Measurements from ENCODE around the gene SH3YL1.

- no peak for TF ChIP-seq POLR2A (IDR thresholded peaks at IDR 0.05)
- no peak for TF ChIP-seq CTCF (IDR thresholded peaks at IDR 0.05)
- TF ChIP-seq EP300 (IDR thresholded peaks at IDR 0.05): no peak
- no peak for TF ChIP-seq POLR2AphosphoS5 (IDR thresholded peaks at IDR 0.05)
These were observed 87.7 kb downstream of the SH3YL1 start for GRCh38 chr2:175880-176820.

All from gastroesophageal sphincter (tissue), 3 donors.